Trophoblast cell (in vitro differentiated cells and primary cell): ENCODE measurements around the gene TNFAIP8L1.

ENCODE experiments used
- DNase-seq, 2 donors: peaks; one replicate each; pipeline ENCODE4 v3.0.0-alpha.2; 2016
- H2AFZ ChIP-seq: 2 replicates; pipeline ENCODE4 v1.6.1; 2013; ENCODE audit warnings: low read length, moderate library complexity, mild to moderate bottlenecking; ENCODE audit not compliant: insufficient read depth, poor library complexity
- H2AK5ac ChIP-seq: 2 replicates; pipeline ENCODE4 v1.6.1; 2013; ENCODE audit warnings: mild to moderate bottlenecking, low read length
- H2BK120ac ChIP-seq: 2 replicates; pipeline ENCODE4 v1.6.1; 2013; ENCODE audit warnings: low read length, mild to moderate bottlenecking, moderate library complexity; ENCODE audit not compliant: insufficient read depth, poor library complexity
- H2BK12ac ChIP-seq: 2 replicates; pipeline ENCODE4 v1.6.1; 2013; ENCODE audit warnings: mild to moderate bottlenecking, low read length, moderate library complexity
- H2BK5ac ChIP-seq: 2 replicates; pipeline ENCODE4 v1.6.1; 2013; ENCODE audit warnings: low read length, low read depth, moderate library complexity, mild to moderate bottlenecking; ENCODE audit not compliant: poor library complexity
- H3K14ac ChIP-seq: 2 replicates; pipeline ENCODE4 v1.6.1; 2013; ENCODE audit warnings: mild to moderate bottlenecking, low read length
- H3K18ac ChIP-seq: 2 replicates; pipeline ENCODE4 v1.6.1; 2013; ENCODE audit warnings: mild to moderate bottlenecking, low read length
- H3K23ac ChIP-seq: 2 replicates; pipeline ENCODE4 v1.6.1; 2013; ENCODE audit warnings: low read length
- H3K27ac ChIP-seq: 2 replicates; pipeline ENCODE4 v1.5.1; 2013; ENCODE audit warnings: low read depth, mild to moderate bottlenecking, inconsistent platforms, low read length, moderate library complexity
- H3K27me3 ChIP-seq: 2 replicates; pipeline ENCODE4 v1.6.1; 2013; ENCODE audit warnings: inconsistent platforms, mild to moderate bottlenecking, low read length, moderate library complexity; ENCODE audit not compliant: insufficient read depth
- H3K36me3 ChIP-seq, 2 experiments: 1 replicate in 1 of 2; 2 replicates in 1 of 2; pipeline ENCODE4 v1.6.1; 2013; ENCODE audit warnings: low read length in 2 of 2, mild to moderate bottlenecking in 2 of 2, moderate library complexity in 1 of 2; ENCODE audit not compliant: insufficient read depth in 2 of 2, control insufficient read depth in 1 of 2
- H3K4ac ChIP-seq: 2 replicates; pipeline ENCODE4 v1.6.1; 2013; ENCODE audit warnings: low read depth, mild to moderate bottlenecking, low read length, moderate library complexity
- H3K4me1 ChIP-seq, 2 experiments: 1 replicate in 1 of 2; 2 replicates in 1 of 2; pipeline ENCODE4 v1.6.1; 2013; ENCODE audit warnings: low read length in 2 of 2, mild to moderate bottlenecking in 2 of 2, moderate library complexity in 1 of 2; ENCODE audit not compliant: insufficient read depth in 2 of 2, control insufficient read depth in 1 of 2
- H3K4me2 ChIP-seq: 2 replicates; pipeline ENCODE4 v1.6.1; 2013; ENCODE audit warnings: inconsistent platforms, mild to moderate bottlenecking, low read length, moderate library complexity
- H3K4me3 ChIP-seq: 2 replicates; pipeline ENCODE4 v1.5.1; 2013; ENCODE audit warnings: mild to moderate bottlenecking, low read depth, low read length, inconsistent platforms
- H3K79me1 ChIP-seq: one replicate; pipeline ENCODE4 v1.6.1; 2013; ENCODE audit warnings: low read length
- H3K79me2 ChIP-seq: 2 replicates; pipeline ENCODE4 v1.6.1; 2013; ENCODE audit warnings: low read length, mild to moderate bottlenecking; ENCODE audit not compliant: control insufficient read depth, insufficient read depth, poor library complexity
- H3K9ac ChIP-seq: 2 replicates; pipeline ENCODE4 v1.6.1; 2013; ENCODE audit warnings: mild to moderate bottlenecking, low read length
- H3K9me3 ChIP-seq: 2 replicates; pipeline ENCODE4 v1.6.1; 2013; ENCODE audit warnings: low read depth, mild to moderate bottlenecking, control low read depth, inconsistent platforms, low read length; ENCODE audit not compliant: insufficient read depth
- H4K12ac ChIP-seq: 2 replicates; pipeline ENCODE4 v1.6.1; 2013; ENCODE audit warnings: low read depth, mild to moderate bottlenecking, low read length, moderate library complexity
- H4K8ac ChIP-seq: 2 replicates; pipeline ENCODE4 v1.6.1; 2013; ENCODE audit warnings: low read depth, mild to moderate bottlenecking, low read length, moderate library complexity
- H4K91ac ChIP-seq: one replicate; pipeline ENCODE4 v1.6.1; 2013; ENCODE audit warnings: low read depth, mild to moderate bottlenecking, low read length, moderate library complexity
- WGBS: extraction: QIAGEN DNeasy Blood & Tissue Kit; methylation state at CpG from one replicate; pipeline ENCODE4 v1.1.7; 2013; ENCODE audit warnings: missing lambda C conversion rate; ENCODE audit not compliant: insufficient read length, insufficient coverage; ENCODE audit errors: extremely low coverage; 5-methylcytosine and 5-hydroxymethylcytosine counted together

TNFAIP8L1 gene

GRCh38 chr19:4613254-4613751, 26.0 kb upstream of the TNFAIP8L1 start:
- no peak for DNase-seq
- no peak overlapping the region for H3K18ac ChIP-seq
- peaks cover 2% of the 10 kb centered on the region for H3K9me3 ChIP-seq
- H3K27ac ChIP-seq = no peak overlapping the region
- H3K4me1 ChIP-seq = no peaks in the 10 kb centered on the region
- no peak overlapping the region for H3K4ac ChIP-seq
- no peak overlapping the region for H3K14ac ChIP-seq
- H2BK5ac ChIP-seq = no peak overlapping the region
- no peaks in the 10 kb centered on the region for H3K79me1 ChIP-seq
- no peak overlapping the region for H2BK12ac ChIP-seq
- no peak overlapping the region for H3K9ac ChIP-seq
- H3K23ac ChIP-seq = no peak overlapping the region
- H2AK5ac ChIP-seq = no peak overlapping the region
- H4K12ac ChIP-seq = no peak overlapping the region
- H3K27me3 ChIP-seq = no peaks in the 10 kb centered on the region
- no peak overlapping the region for H4K8ac ChIP-seq
- H3K79me2 ChIP-seq = no peaks in the 10 kb centered on the region
- no peak overlapping the region for H2BK120ac ChIP-seq
- H3K4me3 ChIP-seq = no peak overlapping the region
- no CpG with 5 or more reads among the region's 8 CpGs for whole genome bisulfite sequencing
- H3K4me2 ChIP-seq = no peak overlapping the region
- H4K91ac ChIP-seq = no peak overlapping the region
- H3K36me3 ChIP-seq = no peaks in the 10 kb centered on the region
- no peak overlapping the region for H2AFZ ChIP-seq

- no peak overlapping the region for H3K4ac ChIP-seq
- H3K9ac ChIP-seq = no peak overlapping the region
- H2BK5ac ChIP-seq = no peak overlapping the region
- H3K14ac ChIP-seq = no peak overlapping the region
- WGBS = 85% methylated on average over 1 of the region's 6 CpGs
- no peak overlapping the region for H3K18ac ChIP-seq
- H3K9me3 ChIP-seq = peaks cover 3% of the 10 kb centered on the region
- no peak for DNase-seq
- H3K27me3 ChIP-seq = no peaks in the 10 kb centered on the region
- H3K79me1 ChIP-seq = no peaks in the 10 kb centered on the region
- no peak overlapping the region for H2BK12ac ChIP-seq
- no peak overlapping the region for H4K12ac ChIP-seq
- no peak overlapping the region for H3K23ac ChIP-seq
- H3K4me3 ChIP-seq = no peak overlapping the region
- H2AFZ ChIP-seq = no peak overlapping the region
- H4K8ac ChIP-seq = no peak overlapping the region
- no peak overlapping the region for H3K27ac ChIP-seq
- H3K4me2 ChIP-seq = no peak overlapping the region
- peaks cover 0 to under 1% of the 10 kb centered on the region in 2 experiments for H3K4me1 ChIP-seq
- no peak overlapping the region for H2AK5ac ChIP-seq
- no peaks in the 10 kb centered on the region for H3K79me2 ChIP-seq
- H3K36me3 ChIP-seq = no peaks in the 10 kb centered on the region
- H4K91ac ChIP-seq = no peak overlapping the region
- no peak overlapping the region for H2BK120ac ChIP-seq
Observed at GRCh38 chr19:4618019-4618418, 21.3 kb upstream of the TNFAIP8L1 start.

- Histone ChIP-seq H2BK5ac (no peak overlapping the region), H4K12ac (no peak overlapping the region), H2BK12ac (no peak overlapping the region), H3K27me3 (no peaks in the 10 kb centered on the region), H3K79me1 (peaks cover 2% of the 10 kb centered on the region), H2AK5ac (no peak overlapping the region), H3K18ac (no peak overlapping the region), H3K79me2 (no peaks in the 10 kb centered on the region), H3K4me2 (no peak overlapping the region), H3K4me3 (no peak overlapping the region), H3K36me3 (no peaks in the 10 kb centered on the region), H4K91ac (no peak overlapping the region), H3K23ac (no peak overlapping the region), H2BK120ac (no peak overlapping the region), H4K8ac (no peak overlapping the region), H3K27ac (no peak overlapping the region), H3K4ac (no peak overlapping the region), H3K9ac (no peak overlapping the region), H3K4me1 (peaks cover 2 to 3% of the 10 kb centered on the region in 2 experiments), H3K14ac (no peak overlapping the region), H3K9me3 (peaks cover 3% of the 10 kb centered on the region), H2AFZ (no peak overlapping the region)
- no CpG with 5 or more reads among the region's 17 CpGs for WGBS
- DNase-seq = no peak
Observed at GRCh38 chr19:4619668-4620294, 19.5 kb upstream of the TNFAIP8L1 start.

GRCh38 chr19:4620675-4621074, 18.6 kb upstream of the TNFAIP8L1 start:
- no peak overlapping the region for H2BK5ac ChIP-seq
- peaks cover 3% of the 10 kb centered on the region for H3K9me3 ChIP-seq
- H3K4me3 ChIP-seq = no peak overlapping the region
- H2AK5ac ChIP-seq = no peak overlapping the region
- H3K79me2 ChIP-seq = no peaks in the 10 kb centered on the region
- no peaks in the 10 kb centered on the region for H3K36me3 ChIP-seq
- WGBS = no CpG with 5 or more reads among the region's 2 CpGs
- H3K27ac ChIP-seq = no peak overlapping the region
- no peaks in the 10 kb centered on the region for H3K27me3 ChIP-seq
- peaks cover 2 to 3% of the 10 kb centered on the region in 2 experiments for H3K4me1 ChIP-seq
- H3K4me2 ChIP-seq = no peak overlapping the region
- H4K12ac ChIP-seq = no peak overlapping the region
- H3K14ac ChIP-seq = no peak overlapping the region
- no peak overlapping the region for H3K23ac ChIP-seq
- H3K9ac ChIP-seq = no peak overlapping the region
- H3K18ac ChIP-seq = no peak overlapping the region
- DNase-seq = no peak
- no peak overlapping the region for H2BK12ac ChIP-seq
- no peak overlapping the region for H2BK120ac ChIP-seq
- no peak overlapping the region for H2AFZ ChIP-seq
- H4K91ac ChIP-seq = no peak overlapping the region
- no peak overlapping the region for H4K8ac ChIP-seq
- H3K79me1 ChIP-seq = peaks cover 2% of the 10 kb centered on the region
- H3K4ac ChIP-seq = no peak overlapping the region
